ENCODE results near the gene TTC23L.

Gene TTC23L

GRCh38 chr5:34843497-34843896 lies 4.5 kb downstream of the TTC23L start:
- H3K36me3 Mint-ChIP-seq (ENCODE audit: insufficient read depth), result peaks cover 13% of the 10 kb centered on the region
- H3K27ac Mint-ChIP-seq, result no peak overlapping the region
- no peak overlapping the region for H3K4me3 Mint-ChIP-seq
- H3K9me3 Mint-ChIP-seq, result no peaks in the 10 kb centered on the region
- H3K27me3 Mint-ChIP-seq, result peaks cover 36 to 46% of the 10 kb centered on the region in 2 donors
- DNase-seq (no peak), ATAC-seq (replicated peaks) (no peak)
- peaks cover 6 to 9% of the 10 kb centered on the region in 2 donors for H3K4me1 Mint-ChIP-seq (ENCODE audit: low read depth in 2 of 2)

DNA sequence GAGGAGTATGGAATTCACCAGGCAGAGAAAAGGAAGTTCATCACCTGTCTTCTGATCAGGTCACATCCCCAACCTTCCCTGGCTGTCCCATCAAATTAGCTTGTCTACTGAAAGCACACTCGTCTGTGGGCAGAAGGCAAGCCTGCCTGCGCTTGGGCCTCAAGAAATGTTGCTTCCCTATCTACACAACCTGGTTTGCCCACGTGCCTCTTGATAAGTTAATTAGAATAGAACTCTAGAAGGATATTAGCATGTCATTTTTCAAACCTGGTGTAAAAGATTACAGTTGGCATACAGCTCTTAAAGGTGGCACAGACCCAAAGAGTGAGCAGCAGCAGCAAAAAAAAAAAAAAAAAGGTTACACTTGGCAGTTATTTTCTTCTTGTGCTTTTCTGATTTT lies 5.1 kb downstream of the TTC23L start:
- Mint-ChIP-seq H3K27me3 (peaks cover 38 to 51% of the 10 kb centered on the region in 2 donors), H3K36me3 (ENCODE audit: insufficient read depth) (peaks cover 8% of the 10 kb centered on the region), H3K9me3 (no peaks in the 10 kb centered on the region), H3K4me3 (no peak overlapping the region), H3K4me1 (ENCODE audit: low read depth in 2 of 2) (peaks cover 3% of the 10 kb centered on the region in 2 donors), H3K27ac (no peak overlapping the region)
- ATAC-seq (replicated peaks) (no peak), DNase-seq (no peak)

- H3K27ac Mint-ChIP-seq, result no peak overlapping the region
- H3K4me3 Mint-ChIP-seq, result no peak overlapping the region
- H3K4me1 Mint-ChIP-seq (ENCODE audit: low read depth in 2 of 2), result no peaks in the 10 kb centered on the region
- H3K27me3 Mint-ChIP-seq, result peaks cover 44 to 58% of the 10 kb centered on the region in 2 donors
- ATAC-seq (replicated peaks) (no peak), DNase-seq (no peak)
- H3K36me3 Mint-ChIP-seq (ENCODE audit: insufficient read depth), result no peaks in the 10 kb centered on the region
- H3K9me3 Mint-ChIP-seq, result no peaks in the 10 kb centered on the region
Observed at GRCh38 chr5:34844999-34845398, 6.0 kb downstream of the TTC23L start.

DNA sequence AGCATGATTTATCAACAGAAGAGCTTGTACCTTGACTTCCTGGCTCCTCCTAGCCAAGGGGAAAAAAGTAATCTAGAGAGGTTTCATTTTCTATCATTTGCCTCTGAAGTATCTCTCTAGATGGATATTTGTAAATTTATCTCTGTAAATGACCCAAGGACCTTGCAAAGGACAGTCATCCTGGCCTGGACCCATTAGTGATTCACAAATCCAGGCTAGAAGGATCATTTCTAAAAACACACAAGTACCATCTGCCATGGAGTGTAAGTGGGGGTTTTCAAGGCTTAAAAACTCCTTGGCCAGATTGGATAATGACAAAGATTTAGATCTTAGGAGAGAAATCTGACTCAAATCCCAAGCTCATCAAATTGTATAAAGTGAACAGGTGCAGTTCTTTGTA lies 8.1 kb downstream of the TTC23L start:
- H3K4me1 Mint-ChIP-seq (ENCODE audit: low read depth in 2 of 2), result no peaks in the 10 kb centered on the region
- H3K9me3 Mint-ChIP-seq, result no peaks in the 10 kb centered on the region
- H3K27ac Mint-ChIP-seq, result no peak overlapping the region
- no peak for DNase-seq
- H3K27me3 Mint-ChIP-seq, result peaks cover 43 to 55% of the 10 kb centered on the region in 2 donors
- H3K4me3 Mint-ChIP-seq, result no peak overlapping the region
- no peak for ATAC-seq (replicated peaks)
- H3K36me3 Mint-ChIP-seq (ENCODE audit: insufficient read depth), result no peaks in the 10 kb centered on the region

DNA sequence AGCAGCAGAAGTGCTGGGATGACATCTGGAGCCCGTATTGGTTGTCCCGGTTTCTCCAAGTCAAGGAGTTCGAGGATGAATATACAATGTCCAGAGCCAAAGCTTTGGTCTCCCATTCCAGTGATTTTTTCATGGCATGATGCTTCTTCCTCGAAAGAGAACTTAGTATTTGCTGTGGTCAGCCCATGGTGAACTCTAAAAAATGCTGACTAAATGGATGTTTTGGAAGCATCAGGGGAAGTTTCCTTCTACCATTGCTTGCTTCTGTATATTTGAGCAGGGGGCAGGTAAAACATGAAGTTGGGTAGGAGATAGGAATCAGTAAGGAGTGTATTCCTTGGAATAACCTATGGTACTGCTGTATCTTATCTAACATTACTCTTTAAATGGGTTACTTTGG lies 8.6 kb downstream of the TTC23L start:
- Mint-ChIP-seq H3K27me3 (peaks cover 39 to 52% of the 10 kb centered on the region in 2 donors), H3K36me3 (ENCODE audit: insufficient read depth) (no peaks in the 10 kb centered on the region), H3K4me3 (no peak overlapping the region), H3K27ac (no peak overlapping the region), H3K9me3 (no peaks in the 10 kb centered on the region), H3K4me1 (ENCODE audit: low read depth in 2 of 2) (no peaks in the 10 kb centered on the region)
- no peak for ATAC-seq (replicated peaks)
- DNase-seq, result no peak

- no peaks in the 10 kb centered on the region for H3K4me1 Mint-ChIP-seq (ENCODE audit: low read depth in 2 of 2)
- H3K27me3 Mint-ChIP-seq, result peaks cover 36 to 53% of the 10 kb centered on the region in 2 donors
- no peak overlapping the region for H3K27ac Mint-ChIP-seq
- no peaks in the 10 kb centered on the region for H3K9me3 Mint-ChIP-seq
- H3K4me3 Mint-ChIP-seq, result no peak overlapping the region
- DNase-seq (no peak), ATAC-seq (replicated peaks) (no peak)
- no peaks in the 10 kb centered on the region for H3K36me3 Mint-ChIP-seq (ENCODE audit: insufficient read depth)
Observed at GRCh38 chr5:34848230-34848629, 9.3 kb downstream of the TTC23L start.

GRCh38 chr5:34849253-34849652 lies 10.3 kb downstream of the TTC23L start:
- Mint-ChIP-seq H3K27ac (no peak overlapping the region), H3K9me3 (no peaks in the 10 kb centered on the region), H3K4me1 (ENCODE audit: low read depth in 2 of 2) (no peaks in the 10 kb centered on the region), H3K4me3 (no peak overlapping the region), H3K36me3 (ENCODE audit: insufficient read depth) (no peaks in the 10 kb centered on the region), H3K27me3 (peaks cover 29 to 45% of the 10 kb centered on the region in 2 donors)
- DNase-seq, result no peak
- no peak for ATAC-seq (replicated peaks)

GRCh38 chr5:34854459-34855174 lies 15.7 kb downstream of the TTC23L start:
- Mint-ChIP-seq H3K36me3 (ENCODE audit: insufficient read depth) (no peaks in the 10 kb centered on the region), H3K4me1 (ENCODE audit: low read depth in 2 of 2) (no peaks in the 10 kb centered on the region), H3K27ac (no peak overlapping the region), H3K27me3 (peaks cover 16 to 21% of the 10 kb centered on the region in 2 donors), H3K4me3 (no peak overlapping the region), H3K9me3 (no peaks in the 10 kb centered on the region)
- DNase-seq (no peak), ATAC-seq (replicated peaks) (no peak)

- no peak for DNase-seq
- Mint-ChIP-seq H3K27ac (no peak overlapping the region), H3K36me3 (ENCODE audit: insufficient read depth) (no peaks in the 10 kb centered on the region), H3K4me3 (no peak overlapping the region), H3K27me3 (peaks cover 10 to 17% of the 10 kb centered on the region in 2 donors), H3K4me1 (ENCODE audit: low read depth in 2 of 2) (no peaks in the 10 kb centered on the region), H3K9me3 (no peaks in the 10 kb centered on the region)
- ATAC-seq (replicated peaks), result no peak
Observed at GRCh38 chr5:34857161-34857560, 18.2 kb downstream of the TTC23L start.

GRCh38 chr5:34857894-34858293 lies 18.9 kb downstream of the TTC23L start:
- Mint-ChIP-seq H3K4me3 (no peak overlapping the region), H3K4me1 (ENCODE audit: low read depth in 2 of 2) (no peaks in the 10 kb centered on the region), H3K27me3 (peaks cover 5 to 17% of the 10 kb centered on the region in 2 donors), H3K36me3 (ENCODE audit: insufficient read depth) (no peaks in the 10 kb centered on the region), H3K9me3 (no peaks in the 10 kb centered on the region), H3K27ac (no peak overlapping the region)
- ATAC-seq (replicated peaks) (no peak), DNase-seq (no peak)

GRCh38 chr5:34858790-34859189 lies 19.8 kb downstream of the TTC23L start:
- no peak for ATAC-seq (replicated peaks)
- H3K9me3 Mint-ChIP-seq, result no peaks in the 10 kb centered on the region
- H3K27ac Mint-ChIP-seq, result no peak overlapping the region
- no peak for DNase-seq
- H3K4me3 Mint-ChIP-seq, result no peak overlapping the region
- H3K4me1 Mint-ChIP-seq (ENCODE audit: low read depth in 2 of 2), result no peaks in the 10 kb centered on the region
- peaks cover 0 to 17% of the 10 kb centered on the region in 2 donors for H3K27me3 Mint-ChIP-seq
- H3K36me3 Mint-ChIP-seq (ENCODE audit: insufficient read depth), result no peaks in the 10 kb centered on the region

DNA sequence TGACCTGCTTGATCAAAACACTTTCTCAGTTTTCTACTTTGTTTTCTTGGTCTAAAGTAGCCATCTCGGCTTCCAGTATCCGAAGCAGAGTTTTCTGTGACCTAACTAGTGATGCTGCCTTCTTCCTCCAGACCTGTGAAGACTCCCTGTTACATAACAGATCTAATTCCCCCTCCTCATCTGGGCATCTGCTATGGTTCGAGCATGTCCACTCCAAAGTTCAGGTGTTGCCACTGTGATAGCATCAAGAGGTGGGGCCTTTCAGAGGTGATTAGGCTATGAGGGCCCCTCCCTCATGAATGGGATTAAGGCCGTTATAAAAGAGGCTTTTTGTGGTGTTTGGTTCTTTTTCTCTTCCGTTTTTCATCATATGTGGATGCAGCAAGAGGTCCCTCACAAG lies 20.3 kb downstream of the TTC23L start:
- Mint-ChIP-seq H3K27me3 (peaks cover 0 to 17% of the 10 kb centered on the region in 2 donors), H3K36me3 (ENCODE audit: insufficient read depth) (no peaks in the 10 kb centered on the region), H3K27ac (no peak overlapping the region), H3K4me3 (no peak overlapping the region), H3K4me1 (ENCODE audit: low read depth in 2 of 2) (no peaks in the 10 kb centered on the region), H3K9me3 (no peaks in the 10 kb centered on the region)
- DNase-seq, result no peak
- no peak for ATAC-seq (replicated peaks)

GRCh38 chr5:34863946-34864345 lies 25.0 kb downstream of the TTC23L start:
- H3K27ac Mint-ChIP-seq, result no peak overlapping the region
- peaks cover 0 to 7% of the 10 kb centered on the region in 2 donors for H3K27me3 Mint-ChIP-seq
- no peaks in the 10 kb centered on the region for H3K4me1 Mint-ChIP-seq (ENCODE audit: low read depth in 2 of 2)
- no peaks in the 10 kb centered on the region for H3K36me3 Mint-ChIP-seq (ENCODE audit: insufficient read depth)
- no peak overlapping the region for H3K4me3 Mint-ChIP-seq
- no peaks in the 10 kb centered on the region for H3K9me3 Mint-ChIP-seq
- DNase-seq, result no peak
- no peak for ATAC-seq (replicated peaks)

DNA sequence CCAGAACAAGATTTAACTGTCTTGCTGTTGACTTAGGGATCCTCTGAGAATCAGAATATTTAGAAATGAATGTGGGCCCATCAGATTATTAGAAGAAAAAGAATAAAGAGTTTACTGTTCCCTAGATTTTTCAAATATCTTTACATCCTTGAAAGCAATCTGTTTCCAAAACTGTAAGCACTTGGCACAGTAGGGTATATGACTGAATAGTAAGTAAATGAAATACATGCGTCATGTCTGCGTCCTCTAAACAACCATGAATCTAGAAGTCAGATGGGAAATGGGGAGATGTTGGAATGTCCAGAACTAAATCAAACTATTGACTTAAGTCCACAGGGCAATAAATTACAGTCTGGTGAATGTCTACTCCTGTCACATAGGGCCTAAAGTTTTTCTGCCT lies 26.1 kb downstream of the TTC23L start:
- no peak for ATAC-seq (replicated peaks)
- Mint-ChIP-seq H3K4me1 (ENCODE audit: low read depth in 2 of 2) (no peaks in the 10 kb centered on the region), H3K27ac (no peak overlapping the region), H3K36me3 (ENCODE audit: insufficient read depth) (no peaks in the 10 kb centered on the region), H3K4me3 (no peak overlapping the region), H3K27me3 (peaks cover 0 to 7% of the 10 kb centered on the region in 2 donors), H3K9me3 (no peaks in the 10 kb centered on the region)
- DNase-seq, result no peak
